ENCODE data around the gene GPA33. TPM values are rescaled to one million over a fixed set of nuclear protein-coding genes. Genes with fewer than 3 reads are reported as not detected.

The GPA33 gene
- polyA plus RNA-seq, 1 donor: 64.4 TPM

GRCh38 chr1:167077128-167077867, 12.9 kb downstream of the GPA33 start:
- peaks cover 15% of the 10 kb centered on the region for H3K4me1 ChIP-seq (ENCODE audit: control insufficient read depth, insufficient read depth, low read length)
- H3K27ac ChIP-seq (ENCODE audit: low read length): no peak overlapping the region
- H3K9me3 ChIP-seq (ENCODE audit: control insufficient read depth, low read depth, low read length): no peaks in the 10 kb centered on the region
- no peak overlapping the region for H3K4me3 ChIP-seq (ENCODE audit: low read length)
- 90% methylated on average over 2 of the region's 3 CpGs for WGBS (ENCODE audit: insufficient coverage, low lambda C conversion rate)
- no peaks in the 10 kb centered on the region for H3K27me3 ChIP-seq (ENCODE audit: control insufficient read depth, insufficient read depth, low read length)
- DNase-seq: peak in 1 of 2 donors; percentile 26
- peaks cover 6% of the 10 kb centered on the region for H3K36me3 ChIP-seq (ENCODE audit: control insufficient read depth, insufficient read depth, low read length)

GRCh38 chr1:167076136-167076710, 14.0 kb downstream of the GPA33 start:
- no CpG with 5 or more reads among the region's 8 CpGs for WGBS (ENCODE audit: insufficient coverage, low lambda C conversion rate)
- Histone ChIP-seq H3K4me1 (ENCODE audit: control insufficient read depth, insufficient read depth, low read length) (peaks cover 4% of the 10 kb centered on the region), H3K9me3 (ENCODE audit: control insufficient read depth, low read depth, low read length) (no peaks in the 10 kb centered on the region), H3K27me3 (ENCODE audit: control insufficient read depth, insufficient read depth, low read length) (no peaks in the 10 kb centered on the region), H3K4me3 (ENCODE audit: low read length) (no peak overlapping the region), H3K36me3 (ENCODE audit: control insufficient read depth, insufficient read depth, low read length) (peaks cover 7% of the 10 kb centered on the region), H3K27ac (ENCODE audit: low read length) (no peak overlapping the region)
- DNase-seq: no peak

- Histone ChIP-seq H3K27me3 (ENCODE audit: control insufficient read depth, insufficient read depth, low read length) (no peaks in the 10 kb centered on the region), H3K4me1 (ENCODE audit: control insufficient read depth, insufficient read depth, low read length) (no peaks in the 10 kb centered on the region), H3K27ac (ENCODE audit: low read length) (no peak overlapping the region), H3K9me3 (ENCODE audit: control insufficient read depth, low read depth, low read length) (no peaks in the 10 kb centered on the region), H3K4me3 (ENCODE audit: low read length) (no peak overlapping the region), H3K36me3 (ENCODE audit: control insufficient read depth, insufficient read depth, low read length) (peaks cover 11% of the 10 kb centered on the region)
- 100% methylated on average over 1 of the region's 8 CpGs for WGBS (ENCODE audit: insufficient coverage, low lambda C conversion rate)
- no peak for DNase-seq
These were observed 18.9 kb downstream of the GPA33 start for GRCh38 chr1:167071286-167071685.

GRCh38 chr1:167068761-167069160, 21.4 kb downstream of the GPA33 start:
- Histone ChIP-seq H3K36me3 (ENCODE audit: control insufficient read depth, insufficient read depth, low read length) (peaks cover 12% of the 10 kb centered on the region), H3K4me1 (ENCODE audit: control insufficient read depth, insufficient read depth, low read length) (peaks cover 3% of the 10 kb centered on the region), H3K9me3 (ENCODE audit: control insufficient read depth, low read depth, low read length) (no peaks in the 10 kb centered on the region), H3K4me3 (ENCODE audit: low read length) (no peak overlapping the region), H3K27me3 (ENCODE audit: control insufficient read depth, insufficient read depth, low read length) (no peaks in the 10 kb centered on the region), H3K27ac (ENCODE audit: low read length) (no peak overlapping the region)
- WGBS (ENCODE audit: insufficient coverage, low lambda C conversion rate): no CpG with 5 or more reads among the region's 13 CpGs
- no peak for DNase-seq

GRCh38 chr1:167067904-167068303, 22.3 kb downstream of the GPA33 start:
- Histone ChIP-seq H3K36me3 (ENCODE audit: control insufficient read depth, insufficient read depth, low read length) (peaks cover 12% of the 10 kb centered on the region), H3K27me3 (ENCODE audit: control insufficient read depth, insufficient read depth, low read length) (no peaks in the 10 kb centered on the region)

GRCh38 chr1:167066333-167067122, 23.6 kb downstream of the GPA33 start:
- no peaks in the 10 kb centered on the region for H3K9me3 ChIP-seq (ENCODE audit: control insufficient read depth, low read depth, low read length)
- H3K4me3 ChIP-seq (ENCODE audit: low read length): peak overlapping the region; percentile 24
- WGBS (ENCODE audit: insufficient coverage, low lambda C conversion rate): 17% methylated on average over 1 of the region's 31 CpGs
- peaks cover 17% of the 10 kb centered on the region for H3K36me3 ChIP-seq (ENCODE audit: control insufficient read depth, insufficient read depth, low read length)
- no peak overlapping the region for H3K27ac ChIP-seq (ENCODE audit: low read length)
- H3K27me3 ChIP-seq (ENCODE audit: control insufficient read depth, insufficient read depth, low read length): no peaks in the 10 kb centered on the region
- DNase-seq: peak; percentile 52 to 71
- peaks cover 3% of the 10 kb centered on the region for H3K4me1 ChIP-seq (ENCODE audit: control insufficient read depth, insufficient read depth, low read length)

More at GRCh38 chr1:167067904-167068303, 22.3 kb downstream of the GPA33 start:
- Histone ChIP-seq H3K4me3 (ENCODE audit: low read length) (no peak overlapping the region), H3K27ac (ENCODE audit: low read length) (no peak overlapping the region), H3K4me1 (ENCODE audit: control insufficient read depth, insufficient read depth, low read length) (peaks cover 3% of the 10 kb centered on the region), H3K9me3 (ENCODE audit: control insufficient read depth, low read depth, low read length) (no peaks in the 10 kb centered on the region)
- DNase-seq: no peak
- WGBS (ENCODE audit: insufficient coverage, low lambda C conversion rate): no CpG with 5 or more reads among the region's 3 CpGs

GRCh38 chr1:167065471-167065870, 24.7 kb downstream of the GPA33 start:
- Histone ChIP-seq H3K36me3 (ENCODE audit: control insufficient read depth, insufficient read depth, low read length) (peaks cover 19% of the 10 kb centered on the region), H3K4me1 (ENCODE audit: control insufficient read depth, insufficient read depth, low read length) (peaks cover 3% of the 10 kb centered on the region), H3K4me3 (ENCODE audit: low read length) (no peak overlapping the region), H3K27me3 (ENCODE audit: control insufficient read depth, insufficient read depth, low read length) (no peaks in the 10 kb centered on the region), H3K9me3 (ENCODE audit: control insufficient read depth, low read depth, low read length) (no peaks in the 10 kb centered on the region), H3K27ac (ENCODE audit: low read length) (no peak overlapping the region)
- WGBS (ENCODE audit: insufficient coverage, low lambda C conversion rate): no CpG with 5 or more reads among the region's 8 CpGs
- DNase-seq: peak in 1 of 2 donors; percentile 58

GRCh38 chr1:167064621-167065020, 25.6 kb downstream of the GPA33 start:
- Histone ChIP-seq H3K4me3 (ENCODE audit: low read length) (no peak overlapping the region), H3K27me3 (ENCODE audit: control insufficient read depth, insufficient read depth, low read length) (no peaks in the 10 kb centered on the region), H3K36me3 (ENCODE audit: control insufficient read depth, insufficient read depth, low read length) (peaks cover 19% of the 10 kb centered on the region), H3K9me3 (ENCODE audit: control insufficient read depth, low read depth, low read length) (no peaks in the 10 kb centered on the region), H3K27ac (ENCODE audit: low read length) (no peak overlapping the region), H3K4me1 (ENCODE audit: control insufficient read depth, insufficient read depth, low read length) (peaks cover 3% of the 10 kb centered on the region)
- WGBS (ENCODE audit: insufficient coverage, low lambda C conversion rate): no CpG with 5 or more reads among the region's 9 CpGs
- DNase-seq: no peak

- H3K36me3 ChIP-seq (ENCODE audit: control insufficient read depth, insufficient read depth, low read length): peaks cover 19% of the 10 kb centered on the region
- peaks cover 3% of the 10 kb centered on the region for H3K4me1 ChIP-seq (ENCODE audit: control insufficient read depth, insufficient read depth, low read length)
- no CpG with 5 or more reads among the region's 3 CpGs for WGBS (ENCODE audit: insufficient coverage, low lambda C conversion rate)
- no peak for DNase-seq
- no peak overlapping the region for H3K4me3 ChIP-seq (ENCODE audit: low read length)
- no peaks in the 10 kb centered on the region for H3K9me3 ChIP-seq (ENCODE audit: control insufficient read depth, low read depth, low read length)
- H3K27ac ChIP-seq (ENCODE audit: low read length): no peak overlapping the region
- H3K27me3 ChIP-seq (ENCODE audit: control insufficient read depth, insufficient read depth, low read length): no peaks in the 10 kb centered on the region
These were observed 29.1 kb downstream of the GPA33 start for GRCh38 chr1:167061073-167061464.

All from large intestine (tissue), 3 donors.